ENCODE data around the gene RELN.

Gene RELN

GRCh38 chr7:103777440-103777839 lies 212.0 kb downstream of the RELN start:
- DNase-seq, result no peak

- DNase-seq, result no peak
Measured at GRCh38 chr7:103773726-103774125, 215.7 kb downstream of the RELN start.

GRCh38 chr7:103772171-103772773 lies 217.2 kb downstream of the RELN start:
- DNase-seq, result no peak

- no peak for DNase-seq
Measured at GRCh38 chr7:103771294-103771693, 218.2 kb downstream of the RELN start.

- DNase-seq, result no peak
Measured at GRCh38 chr7:103766660-103767059, 222.8 kb downstream of the RELN start.

DNA sequence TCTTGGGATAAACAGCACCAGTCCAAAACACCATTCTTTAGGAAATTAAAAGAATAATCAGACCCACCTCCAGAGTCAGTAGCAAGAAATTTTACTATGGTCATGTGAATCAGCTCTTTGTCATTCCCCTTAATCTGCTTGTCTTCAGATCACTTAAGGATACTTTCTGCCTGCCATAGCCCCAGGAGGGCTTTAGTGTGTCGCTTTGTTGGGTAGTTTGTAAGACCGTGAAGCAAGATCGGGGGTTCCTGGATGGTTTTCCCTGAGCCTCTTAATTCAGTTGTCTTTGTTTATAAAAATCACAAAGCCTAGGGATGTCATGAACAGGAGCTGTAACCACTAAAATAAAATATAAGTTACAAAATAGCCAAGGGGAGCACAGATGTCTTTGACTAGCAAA lies 223.6 kb downstream of the RELN start:
- DNase-seq, result no peak

GRCh38 chr7:103764901-103765300 lies 224.6 kb downstream of the RELN start:
- no peak for DNase-seq

- no peak for DNase-seq
Measured at GRCh38 chr7:103762877-103763276, 226.6 kb downstream of the RELN start.

DNA sequence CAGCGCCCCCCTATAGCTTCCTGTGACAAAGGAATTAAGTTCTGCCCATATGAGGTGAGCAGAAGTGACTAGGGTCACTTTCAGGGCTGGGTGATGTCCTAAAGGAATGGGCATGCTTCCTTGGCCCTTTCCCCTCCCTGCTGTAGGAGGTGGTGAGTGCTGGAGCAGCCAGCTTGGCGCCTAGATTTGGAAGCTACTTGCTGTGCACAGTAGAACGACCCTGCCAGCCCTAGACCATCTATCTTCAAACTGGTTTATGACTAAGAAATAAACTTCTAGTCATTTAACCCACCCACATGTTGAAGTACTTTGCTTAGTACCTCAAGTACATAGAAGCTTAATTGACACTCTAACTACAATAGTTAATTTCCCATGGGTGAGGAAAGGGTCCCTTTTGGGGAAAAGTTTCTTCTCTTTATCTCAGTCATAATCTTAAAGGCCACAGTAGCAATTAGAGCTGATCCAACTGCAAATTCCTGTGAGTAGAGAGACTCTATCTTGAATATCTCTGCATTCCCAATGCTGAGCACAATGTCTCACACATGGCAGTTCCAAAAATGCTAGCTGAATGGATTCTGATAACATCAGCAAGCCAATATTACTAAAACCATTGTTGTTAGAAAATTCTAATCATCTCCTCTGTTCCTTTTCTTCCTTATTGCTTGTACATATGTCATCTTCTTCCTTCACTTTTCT lies 227.2 kb downstream of the RELN start:
- no peak for DNase-seq

GRCh38 chr7:103752995-103753394 lies 236.5 kb downstream of the RELN start:
- DNase-seq, result no peak

DNA sequence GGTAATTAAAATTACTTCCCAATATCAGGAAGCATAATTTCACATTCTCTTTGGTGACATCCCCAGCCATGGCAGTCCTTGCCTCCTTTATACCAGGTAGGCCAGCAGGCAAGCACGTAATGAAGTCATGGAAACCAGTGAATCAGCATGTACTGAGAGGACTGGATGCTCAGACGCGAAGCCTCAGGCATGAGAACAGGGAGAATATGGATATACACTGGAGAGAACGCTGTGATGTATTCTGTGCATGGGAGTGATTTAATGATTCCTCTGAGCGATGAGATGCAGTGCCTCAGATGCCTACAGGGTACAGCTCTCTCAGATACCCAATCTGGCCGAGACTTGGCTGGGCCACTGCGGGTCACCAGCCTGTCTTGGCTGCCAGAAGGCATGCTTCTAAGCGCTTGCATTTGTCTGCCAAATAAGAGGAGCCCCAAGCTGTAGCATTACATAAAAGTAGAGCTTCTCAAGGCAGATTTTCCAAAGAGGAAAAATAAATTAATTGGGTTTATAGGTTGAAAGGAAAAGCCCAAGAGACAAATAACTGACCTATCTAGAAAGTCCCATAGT lies 238.1 kb downstream of the RELN start:
- DNase-seq, result no peak

- no peak for DNase-seq
Measured at GRCh38 chr7:103748680-103749079, 240.8 kb downstream of the RELN start.

GRCh38 chr7:103735377-103735776 lies 254.1 kb downstream of the RELN start:
- no peak for DNase-seq

DNA sequence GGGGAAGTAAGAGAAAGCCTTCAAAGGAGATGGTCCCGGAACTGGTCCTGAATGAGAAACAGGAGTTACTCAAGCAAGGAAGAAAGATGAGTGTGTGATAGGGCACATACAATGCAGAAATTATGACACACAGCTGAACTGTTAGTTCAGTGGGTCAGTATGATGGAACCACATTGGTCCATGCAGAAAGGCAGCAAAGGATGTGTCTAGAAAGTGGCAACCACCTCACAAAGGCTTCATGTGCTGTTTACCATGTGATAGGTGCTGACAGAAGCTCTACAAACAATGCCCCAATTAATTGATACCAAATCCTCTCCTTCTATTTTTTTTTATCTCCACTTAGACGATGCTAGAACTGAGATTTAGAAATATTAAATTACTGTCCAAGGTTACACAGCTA lies 258.3 kb downstream of the RELN start:
- no peak for DNase-seq

- DNase-seq, result no peak
Measured at GRCh38 chr7:103729026-103729425, 260.4 kb downstream of the RELN start.

DNA sequence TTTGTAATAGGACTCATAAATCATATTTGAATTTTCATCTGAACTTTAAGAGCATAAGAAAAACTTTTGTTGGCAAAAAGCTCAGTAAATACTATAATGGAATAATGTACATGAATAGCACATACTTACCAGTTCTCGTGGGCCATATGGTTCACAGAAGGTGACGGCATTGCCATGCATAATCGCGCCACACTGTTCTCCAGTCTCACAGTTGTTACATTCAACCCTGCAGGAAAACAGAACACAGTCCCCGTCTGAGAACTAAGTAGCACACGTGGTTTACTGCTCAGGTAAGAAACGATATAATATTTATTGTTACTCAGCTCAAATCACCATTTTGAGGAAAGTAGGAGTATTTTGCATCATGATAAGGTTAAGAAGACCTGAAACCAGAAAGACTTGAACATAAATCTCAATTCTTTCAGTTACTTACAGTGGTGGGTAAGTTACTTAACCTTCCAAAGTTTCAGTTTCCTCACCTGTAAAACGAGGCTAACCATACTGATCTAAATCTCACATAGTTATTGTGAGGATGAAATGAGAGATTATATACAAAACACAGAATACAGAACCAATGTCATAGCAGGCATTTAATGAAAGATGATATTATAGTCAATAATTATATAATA lies 261.4 kb downstream of the RELN start:
- no peak for DNase-seq

DNA sequence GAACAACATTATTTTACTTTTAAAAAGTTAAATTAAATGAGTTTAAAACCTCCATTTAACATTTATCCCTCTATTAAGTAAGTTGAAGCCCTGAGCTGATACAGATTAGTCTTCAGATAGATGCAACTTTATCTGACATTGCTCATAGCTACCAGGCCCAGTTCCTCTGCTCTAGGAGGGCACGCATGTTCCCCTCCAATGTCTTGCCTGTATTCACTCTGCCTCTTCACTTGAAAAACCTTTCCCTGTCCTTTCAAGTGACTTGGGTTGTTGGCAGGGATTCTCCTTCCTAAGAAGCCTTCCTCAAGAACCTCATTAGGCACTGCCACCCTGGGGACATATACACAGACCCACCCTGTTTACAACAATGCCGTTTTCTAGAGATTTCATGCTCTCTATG lies 270.4 kb downstream of the RELN start:
- DNase-seq, result no peak

- DNase-seq, result no peak
Measured at GRCh38 chr7:103718482-103719061, 270.9 kb downstream of the RELN start.

GRCh38 chr7:103717574-103717973 lies 271.9 kb downstream of the RELN start:
- DNase-seq, result no peak

- DNase-seq, result no peak
Measured at GRCh38 chr7:103715376-103716120, 273.9 kb downstream of the RELN start.

- no peak for DNase-seq
Measured at GRCh38 chr7:103714376-103714927, 275.0 kb downstream of the RELN start.

DNA sequence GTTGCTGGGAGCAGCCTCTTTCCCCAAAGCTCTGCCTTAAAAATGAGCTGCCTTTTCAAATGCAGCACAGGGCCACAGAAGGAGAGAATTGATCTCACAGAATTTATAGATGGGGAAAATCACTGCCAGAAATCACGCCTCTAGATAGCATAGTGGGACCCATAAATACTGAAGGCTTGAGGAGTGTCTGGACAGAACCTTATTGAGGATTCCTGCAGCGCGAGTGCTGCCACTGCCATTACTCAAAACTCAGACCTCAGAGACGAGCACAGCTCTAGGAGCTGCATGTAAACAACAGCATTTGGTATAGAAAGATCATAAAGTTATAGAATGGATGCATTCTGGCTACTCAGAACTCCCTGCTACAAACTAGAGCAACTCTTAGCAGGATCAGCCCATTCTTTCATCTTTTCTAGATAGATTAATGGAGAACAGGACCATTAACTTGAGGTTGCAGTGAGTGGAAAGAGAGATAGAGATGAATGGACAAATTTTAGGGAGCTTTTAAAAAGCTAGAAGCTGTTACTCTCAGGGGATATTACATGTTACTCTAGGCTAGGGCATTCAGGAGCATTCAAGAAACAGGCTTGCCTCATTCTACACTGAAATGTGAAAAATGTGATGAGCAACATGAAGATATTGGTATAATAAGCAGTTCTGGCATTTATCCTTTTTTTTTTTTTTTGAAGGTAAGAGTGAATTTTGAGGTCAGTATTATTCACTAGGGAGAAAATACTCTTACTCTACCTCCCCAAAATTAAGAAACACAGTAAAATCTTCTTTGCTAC lies 276.3 kb downstream of the RELN start:
- no peak for DNase-seq
